Pons (tissue), 1 donor: ENCODE data around the gene MDFIC.

Experiments
- DNase-seq: peaks from one replicate; pipeline ENCODE4 v3.0.0-alpha.2; 2016; ENCODE audit warnings: low spot score

Gene MDFIC

GRCh38 chr7:114928060-114928459 is 6.2 kb downstream of the MDFIC start:
- DNase-seq, result no peak

- no peak for DNase-seq
Measured at GRCh38 chr7:114929570-114929969, 7.7 kb downstream of the MDFIC start.

DNA sequence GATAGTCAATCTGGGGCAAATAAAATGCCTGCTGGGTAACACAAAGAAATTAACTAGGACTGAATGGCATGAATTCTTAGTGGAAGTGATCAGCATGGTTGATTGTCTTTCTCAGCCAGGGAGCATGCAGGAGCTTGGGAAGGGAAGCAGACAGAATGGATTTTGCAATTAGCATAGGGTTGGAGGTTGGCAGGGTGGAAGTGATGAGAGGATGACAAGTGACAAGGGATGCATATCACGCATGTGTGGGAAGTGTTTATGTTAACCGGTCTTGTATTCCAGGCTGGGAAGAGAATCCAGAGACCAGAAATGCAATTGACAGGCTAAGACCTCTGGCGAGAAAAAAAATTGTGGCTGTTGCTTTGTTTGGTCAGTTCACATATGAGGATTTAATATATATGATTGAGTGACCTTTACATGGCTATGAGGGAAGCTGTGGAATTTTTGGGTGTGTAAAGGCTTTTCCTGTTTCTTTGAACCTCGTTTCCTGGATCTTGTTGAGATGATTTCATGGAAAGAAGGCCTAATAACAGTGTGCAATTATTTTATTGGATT is 8.3 kb downstream of the MDFIC start:
- DNase-seq, result no peak

DNA sequence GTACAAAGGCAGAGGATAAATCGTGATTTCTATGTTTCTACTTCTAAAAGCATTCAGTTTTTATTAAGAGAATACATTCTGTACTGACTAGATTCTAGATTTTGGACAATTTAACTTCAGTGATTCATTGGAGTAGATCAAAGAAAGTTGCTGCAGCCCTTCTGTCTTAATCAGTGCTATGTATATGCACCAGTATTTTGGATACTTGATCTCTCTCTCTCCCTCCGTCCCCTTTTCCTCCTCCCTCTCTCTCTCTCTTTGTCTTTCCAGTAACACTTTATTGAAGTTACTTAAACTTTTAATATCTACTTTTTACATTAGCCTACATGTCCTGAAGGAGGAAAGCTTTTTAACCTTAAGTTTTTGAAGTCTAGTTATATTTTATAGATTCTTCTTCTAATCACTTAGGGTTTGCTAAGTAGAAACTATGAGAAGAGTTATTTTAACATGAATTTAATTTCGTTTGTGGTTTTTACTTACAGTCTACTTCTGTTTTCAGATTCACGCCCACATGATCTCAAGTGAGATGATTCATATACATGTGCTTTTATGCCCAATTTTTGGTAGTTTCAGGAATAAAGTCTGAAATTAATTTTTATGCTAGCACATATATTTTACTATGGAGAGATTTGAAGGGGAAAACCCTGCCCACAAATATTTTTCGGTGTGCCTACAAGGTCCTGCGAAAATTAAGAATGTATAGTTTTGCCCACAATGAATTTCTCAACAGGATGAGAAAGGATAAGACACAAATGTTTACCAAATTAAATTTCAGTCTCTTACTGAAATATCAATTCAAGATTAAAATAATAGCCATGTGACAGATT is 9.1 kb downstream of the MDFIC start:
- no peak for DNase-seq

DNA sequence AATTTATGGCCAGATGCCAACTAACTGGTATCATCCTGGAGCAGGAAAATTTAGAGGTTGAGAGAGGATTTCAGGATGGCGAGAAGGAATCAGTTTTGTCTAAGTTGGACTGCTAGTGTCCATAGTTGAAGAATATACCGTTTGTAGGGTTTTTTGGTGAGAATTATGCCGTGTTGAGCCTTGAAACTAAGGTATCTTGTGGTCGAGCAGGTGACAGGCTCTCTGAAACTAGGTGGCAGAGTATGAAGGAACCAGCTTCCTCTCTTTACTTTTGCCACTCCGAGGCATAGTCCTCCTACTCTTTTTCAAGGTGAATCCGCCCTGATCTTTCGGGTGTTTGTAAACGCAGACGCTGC is 9.7 kb downstream of the MDFIC start:
- DNase-seq, result no peak

- no peak for DNase-seq
Measured at GRCh38 chr7:114932991-114933390, 11.1 kb downstream of the MDFIC start.

DNA sequence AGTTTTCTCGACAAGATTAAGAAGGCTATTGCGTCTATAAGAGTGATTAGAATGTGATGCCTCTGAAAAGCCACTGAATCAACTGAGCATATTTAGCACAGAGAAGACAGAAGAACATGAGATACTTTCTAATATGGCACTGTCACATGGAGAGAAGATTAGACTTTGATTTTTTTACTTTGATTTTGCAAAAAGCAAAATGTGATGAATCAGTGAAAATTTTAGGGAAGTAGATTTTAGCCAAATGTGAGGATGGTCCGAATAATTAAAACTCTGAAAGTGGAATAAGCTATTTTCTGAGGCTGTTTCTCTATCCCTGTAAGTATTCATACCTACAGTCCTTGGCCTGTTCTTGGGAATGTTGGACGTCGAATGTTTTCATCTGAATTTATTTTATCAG is 11.8 kb downstream of the MDFIC start:
- DNase-seq, result no peak

DNA sequence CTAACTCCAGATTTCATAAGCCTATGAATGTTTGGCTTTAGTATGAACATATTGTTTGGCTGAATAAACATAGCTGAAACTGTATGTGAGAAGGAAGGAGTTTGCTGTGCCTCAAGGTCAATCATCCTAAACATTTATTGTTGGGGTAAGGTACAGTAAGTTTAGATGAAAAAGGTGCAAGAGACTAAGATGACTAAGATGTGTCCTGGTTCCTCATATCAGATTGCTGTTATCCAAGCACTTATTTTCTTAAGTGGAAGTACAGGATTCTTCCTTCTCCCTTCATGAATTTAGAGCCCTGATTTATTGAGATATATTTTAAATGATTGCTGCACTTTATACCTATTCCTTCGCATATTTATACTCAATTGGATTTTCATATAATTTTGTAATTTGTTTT is 12.2 kb downstream of the MDFIC start:
- no peak for DNase-seq

- DNase-seq, result no peak
Measured at GRCh38 chr7:114934713-114935112, 12.8 kb downstream of the MDFIC start.

- no peak for DNase-seq
Measured at GRCh38 chr7:114936471-114936870, 14.6 kb downstream of the MDFIC start.

GRCh38 chr7:114937446-114937845 is 15.6 kb downstream of the MDFIC start:
- DNase-seq, result peak; percentile 20

- DNase-seq, result no peak
Measured at GRCh38 chr7:114938785-114939184, 16.9 kb downstream of the MDFIC start.

GRCh38 chr7:114939484-114940097 is 17.7 kb downstream of the MDFIC start:
- no peak for DNase-seq

- DNase-seq, result no peak
Measured at GRCh38 chr7:114940220-114940619, 18.3 kb downstream of the MDFIC start.

DNA sequence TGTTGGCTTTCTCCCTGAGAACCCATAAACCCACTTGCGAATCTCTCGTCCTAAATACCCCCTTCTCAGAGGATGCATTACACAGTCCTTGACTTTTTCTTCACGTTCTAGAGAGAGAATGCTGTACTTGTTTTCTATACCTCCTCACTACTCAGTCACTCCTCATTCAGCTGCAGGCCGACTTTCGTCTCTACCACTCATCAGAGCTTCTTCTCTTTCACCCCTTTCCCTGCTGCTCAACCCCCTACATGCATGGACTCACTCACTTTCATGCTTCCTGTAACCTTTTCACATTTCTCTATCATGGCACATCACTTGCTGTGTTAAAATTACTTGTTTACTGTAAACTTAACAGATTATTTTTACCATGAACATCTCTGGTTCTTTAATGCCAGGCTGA is 19.8 kb downstream of the MDFIC start:
- no peak for DNase-seq

GRCh38 chr7:114942446-114943175 is 20.7 kb downstream of the MDFIC start:
- DNase-seq, result no peak

DNA sequence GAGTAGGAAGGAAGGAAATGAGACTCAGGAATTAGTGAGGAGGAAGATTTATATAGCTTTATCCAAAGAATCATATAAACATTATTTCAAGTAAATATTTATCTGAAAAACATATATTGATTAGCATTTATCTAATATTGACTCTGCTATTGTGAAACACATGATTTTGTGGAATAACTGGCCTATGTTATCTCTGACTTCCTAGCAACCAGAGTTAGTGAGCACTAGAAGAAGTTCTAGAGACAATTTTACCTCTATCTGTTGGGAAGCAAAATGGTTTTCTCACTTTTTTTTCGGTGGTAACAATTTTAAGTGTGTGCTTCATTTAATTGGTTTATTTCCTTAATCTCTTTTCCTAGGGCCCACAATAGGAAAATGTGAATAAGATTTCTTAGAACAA is 21.6 kb downstream of the MDFIC start:
- DNase-seq, result no peak

GRCh38 chr7:114943953-114944744 is 22.3 kb downstream of the MDFIC start:
- DNase-seq, result no peak

DNA sequence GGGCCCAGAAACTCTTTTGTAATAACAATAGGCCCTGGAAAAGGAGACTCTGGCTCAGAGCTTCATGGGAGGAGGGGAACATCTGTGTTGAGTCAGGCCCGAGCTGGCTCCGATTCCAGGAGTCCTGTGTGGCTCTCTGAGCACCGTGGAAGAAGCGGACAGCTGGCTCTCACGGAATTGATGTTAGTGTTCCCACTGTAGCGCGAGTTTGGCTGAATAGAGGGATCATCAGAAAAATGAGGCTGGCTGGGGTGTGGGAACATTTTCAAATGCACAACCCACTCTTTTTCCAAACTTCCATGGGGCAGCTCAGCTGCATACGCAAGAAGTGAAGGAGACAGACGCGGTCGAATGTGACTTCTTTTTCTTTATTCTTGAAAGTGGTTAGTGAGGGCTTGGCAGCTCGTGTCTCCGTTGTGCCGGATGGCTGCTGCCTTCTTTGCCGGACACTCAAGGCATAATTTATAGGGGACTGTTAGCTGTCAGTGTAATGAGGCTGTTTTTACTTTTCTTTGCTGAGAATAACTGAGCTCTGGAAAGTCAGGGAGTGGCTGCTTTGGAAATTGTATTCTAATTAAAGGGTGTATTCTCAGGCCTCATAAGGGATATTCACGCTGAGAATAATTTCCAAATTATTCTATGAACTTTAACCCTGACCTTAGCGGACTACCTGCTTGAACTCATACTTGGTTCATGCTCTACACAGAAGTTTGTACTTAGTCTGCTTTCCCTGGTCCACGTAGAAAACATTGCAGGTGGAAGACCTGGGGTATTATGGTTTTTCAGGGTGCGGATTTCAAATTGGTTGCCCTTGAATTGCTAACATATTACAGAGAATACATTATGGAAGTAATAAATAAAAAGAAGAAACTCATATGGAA is 23.1 kb downstream of the MDFIC start:
- DNase-seq, result peak; percentile 29

DNA sequence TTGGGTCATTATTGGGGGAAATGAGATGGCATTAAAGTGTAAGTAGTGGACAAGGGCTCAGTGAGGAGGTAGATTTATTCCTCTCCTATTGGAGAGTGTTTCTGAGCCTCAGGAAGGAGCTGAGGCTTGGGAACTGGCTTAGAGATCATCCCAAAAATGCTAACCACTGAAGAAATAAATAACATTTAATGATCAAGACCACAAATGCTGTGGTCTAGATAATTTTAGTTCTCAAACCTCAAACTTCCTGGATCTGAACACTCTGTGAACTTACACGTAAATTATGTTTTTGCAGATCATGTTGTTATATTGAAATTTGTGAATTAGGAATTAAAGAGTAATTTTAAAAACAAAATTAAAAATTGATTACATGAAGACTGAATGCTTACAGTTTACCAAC is 27.3 kb downstream of the MDFIC start:
- no peak for DNase-seq

GRCh38 chr7:114952296-114952695 is 30.4 kb downstream of the MDFIC start:
- no peak for DNase-seq
